Peyer's patch (tissue), 4 donors: ENCODE data around the gene TRAF5.
"Not testable (repeated sequence)": the region's sequence is repeated elsewhere in the genome, so short reads cannot be mapped to it uniquely, and the experiment has no call there.

Source experiments
- POLR2A ChIP-seq, 2 donors: fragments of 450-650 bp; IDR thresholded peaks; one replicate each; pipeline ENCODE4 v1.5.1; 2017; ENCODE audit warnings: antibody characterized with exemption in 2 of 2, mild to moderate bottlenecking in 2 of 2, moderate library complexity in 2 of 2
- TF ChIP-seq, protein P1 (sequence below), 6 experiments: fragments of 450-650 bp in 4 of 6; fragments of 200-600 bp in 2 of 6; sonication (generic) in 1 of 6; IDR thresholded peaks; one replicate each; pipeline ENCODE4 v1.5.1; 2017 to 2019; ENCODE audit warnings: antibody characterized with exemption in 6 of 6, mild to moderate bottlenecking in 3 of 6, moderate library complexity in 1 of 6

DNA sequence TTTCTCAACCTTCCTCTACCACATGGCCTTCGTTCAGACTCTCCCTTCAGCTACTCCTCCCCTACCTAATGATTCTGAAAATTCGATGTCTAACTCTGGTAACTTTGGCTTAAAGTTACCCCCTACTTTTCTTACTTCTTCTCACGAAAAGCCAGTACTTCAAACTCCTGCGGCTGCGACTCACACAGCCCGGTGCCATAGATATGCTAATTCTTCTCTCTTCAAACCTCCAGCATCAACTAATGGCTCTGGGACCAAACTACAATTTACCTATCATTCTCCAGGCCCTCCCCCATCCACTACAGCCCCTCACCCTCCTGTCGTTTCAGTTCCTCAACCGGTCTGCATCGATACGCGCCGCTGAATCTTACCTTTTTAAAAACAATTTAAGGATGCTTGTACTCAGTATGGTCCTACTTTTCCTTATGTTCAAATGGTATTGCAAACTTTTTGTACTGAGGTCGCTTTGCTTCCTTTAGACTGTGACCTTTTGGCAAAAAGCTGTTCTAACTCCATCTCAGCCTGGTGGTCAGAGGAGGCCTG, 73.3 kb downstream of the TRAF5 start:
- TF ChIP-seq, protein P1, sequence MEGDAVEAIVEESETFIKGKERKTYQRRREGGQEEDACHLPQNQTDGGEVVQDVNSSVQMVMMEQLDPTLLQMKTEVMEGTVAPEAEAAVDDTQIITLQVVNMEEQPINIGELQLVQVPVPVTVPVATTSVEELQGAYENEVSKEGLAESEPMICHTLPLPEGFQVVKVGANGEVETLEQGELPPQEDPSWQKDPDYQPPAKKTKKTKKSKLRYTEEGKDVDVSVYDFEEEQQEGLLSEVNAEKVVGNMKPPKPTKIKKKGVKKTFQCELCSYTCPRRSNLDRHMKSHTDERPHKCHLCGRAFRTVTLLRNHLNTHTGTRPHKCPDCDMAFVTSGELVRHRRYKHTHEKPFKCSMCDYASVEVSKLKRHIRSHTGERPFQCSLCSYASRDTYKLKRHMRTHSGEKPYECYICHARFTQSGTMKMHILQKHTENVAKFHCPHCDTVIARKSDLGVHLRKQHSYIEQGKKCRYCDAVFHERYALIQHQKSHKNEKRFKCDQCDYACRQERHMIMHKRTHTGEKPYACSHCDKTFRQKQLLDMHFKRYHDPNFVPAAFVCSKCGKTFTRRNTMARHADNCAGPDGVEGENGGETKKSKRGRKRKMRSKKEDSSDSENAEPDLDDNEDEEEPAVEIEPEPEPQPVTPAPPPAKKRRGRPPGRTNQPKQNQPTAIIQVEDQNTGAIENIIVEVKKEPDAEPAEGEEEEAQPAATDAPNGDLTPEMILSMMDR (IDR thresholded peaks at IDR 0.05): not testable (repeated sequence)
- not testable (repeated sequence) for TF ChIP-seq POLR2A (IDR thresholded peaks at IDR 0.05)
